H1 (cell line): ENCODE data around the gene LEKR1. TPM values are rescaled to one million over a fixed set of nuclear protein-coding genes. Genes with fewer than 3 reads are reported as not detected.

Source experiments
- CTCF ChIA-PET: fragments of 300-600 bp; sonication (Branson Sonifier 250); formaldehyde crosslinking; loops from one replicate; lab custom pipeline; 2021; ENCODE audit not compliant: partially characterized antibody; lab: Charles Lee
- POLR2A ChIA-PET: fragments of 300-600 bp; sonication (Branson Sonifier 250); formaldehyde crosslinking; loops from one replicate; lab custom pipeline; 2021; ENCODE audit warnings: inconsistent platforms; ENCODE audit not compliant: partially characterized antibody; lab: Charles Lee
- DNase-seq, 2 experiments: peaks; one replicate each; pipeline versions ENCODE4 v3.0.0 to v3.0.0-alpha.2; 2010 to 2022; ENCODE audit warnings: low spot score in 2 of 2, low read depth in 1 of 2, mixed read lengths in 1 of 2
- FAIRE-seq: peaks from 2 replicates; lab custom pipeline; 2011; peaks lifted over from hg19 to GRCh38; lab: Jason Lieb, UNC
- H2AFZ ChIP-seq: 2 replicates; pipeline ENCODE4 v1.8.1; 2012; ENCODE audit warnings: low read length, inconsistent platforms
- H2AK5ac ChIP-seq: 2 replicates; pipeline ENCODE4 v1.6.1; 2013; ENCODE audit warnings: low read depth, low read length
- H2BK120ac ChIP-seq: replicated peaks from 2 replicates; pipeline ENCODE3; 2013; ENCODE audit warnings: low read depth, low read length, inconsistent platforms
- H2BK12ac ChIP-seq: 2 replicates; pipeline ENCODE4 v1.6.1; 2013; ENCODE audit warnings: low read depth, low read length
- H2BK15ac ChIP-seq: 2 replicates; pipeline ENCODE4 v1.6.1; 2013; ENCODE audit warnings: low read length
- H2BK20ac ChIP-seq: 2 replicates; pipeline ENCODE4 v1.6.1; 2013; ENCODE audit warnings: low read length
- H2BK5ac ChIP-seq: 2 replicates; pipeline ENCODE4 v1.6.1; 2013; ENCODE audit warnings: low read depth, low read length
- H3K14ac ChIP-seq: 2 replicates; pipeline ENCODE4 v1.6.1; 2013; ENCODE audit warnings: inconsistent platforms; ENCODE audit not compliant: insufficient read length
- H3K18ac ChIP-seq: 2 replicates; pipeline ENCODE4 v1.6.1; 2013; ENCODE audit warnings: low read length; ENCODE audit errors: extremely low read depth
- H3K23ac ChIP-seq: 2 replicates; pipeline ENCODE4 v1.6.1; 2013; ENCODE audit warnings: inconsistent platforms; ENCODE audit not compliant: insufficient read length
- H3K23me2 ChIP-seq: 2 replicates; pipeline ENCODE4 v1.6.1; 2013; ENCODE audit warnings: low read depth, low read length
- H3K27ac ChIP-seq: 2 replicates; pipeline ENCODE4 v1.6.1; 2011; ENCODE audit warnings: low read depth, low read length, inconsistent platforms
- H3K27me3 ChIP-seq, 4 experiments: replicated peaks in 1 of 4; 1 replicate in 1 of 4; 2 replicates in 3 of 4; pipeline versions ENCODE4 v1.6.1 to v1.8.1; 2011 to 2013; ENCODE audit warnings: low read length in 3 of 4, mild to moderate bottlenecking in 3 of 4, inconsistent platforms in 2 of 4, mixed read lengths in 2 of 4, moderate library complexity in 1 of 4; ENCODE audit not compliant: control insufficient read depth in 3 of 4, insufficient read depth in 3 of 4; ENCODE audit errors: extremely low read depth in 1 of 4
- H3K36me3 ChIP-seq, 4 experiments: 2 replicates each; pipeline versions ENCODE4 v1.6.1 to v1.8.1; 2011 to 2013; ENCODE audit warnings: mild to moderate bottlenecking in 4 of 4, low read length in 3 of 4, moderate library complexity in 2 of 4, control low read depth in 1 of 4, inconsistent platforms in 1 of 4; ENCODE audit not compliant: insufficient read depth in 4 of 4, control insufficient read depth in 2 of 4
- H3K4ac ChIP-seq: replicated peaks from 2 replicates; pipeline ENCODE3; 2013; ENCODE audit warnings: low read length, low read depth, mixed read lengths, inconsistent platforms; ENCODE audit not compliant: insufficient read length
- H3K4me1 ChIP-seq, 4 experiments: replicated peaks in 1 of 4; 1 replicate in 1 of 4; 2 replicates in 3 of 4; pipeline versions ENCODE4 v1.6.1 to v1.8.1; 2011 to 2013; ENCODE audit warnings: low read length in 3 of 4, inconsistent platforms in 2 of 4, mixed read lengths in 1 of 4; ENCODE audit not compliant: insufficient read depth in 4 of 4, control insufficient read depth in 3 of 4
- H3K4me2 ChIP-seq, 2 experiments: 2 replicates each; pipeline versions ENCODE4 v1.6.1 to v1.8.1; 2011 to 2013; ENCODE audit warnings: low read depth in 2 of 2, low read length in 2 of 2, control low read depth in 1 of 2, inconsistent platforms in 1 of 2, mild to moderate bottlenecking in 1 of 2; ENCODE audit not compliant: insufficient read depth in 1 of 2
- H3K4me3 ChIP-seq, 4 experiments: fragments of 200-600, 300-600 bp in 1 of 4; sonication (generic), shearing (Covaris generic), sonication (Bioruptor Twin) in 1 of 4; 2 replicates each; pipeline versions ENCODE4 v1.5.1 to v1.8.1; 2011 to 2016; ENCODE audit warnings: low read length in 4 of 4, low read depth in 3 of 4, control low read depth in 2 of 4, inconsistent platforms in 2 of 4, mild to moderate bottlenecking in 2 of 4, mixed read lengths in 1 of 4, moderate library complexity in 1 of 4; ENCODE audit not compliant: insufficient read depth in 2 of 4; ENCODE audit errors: extremely low read depth in 1 of 4
- H3K56ac ChIP-seq: replicated peaks from 2 replicates; pipeline ENCODE3; 2013; ENCODE audit warnings: low read depth, mild to moderate bottlenecking, mixed read lengths, low read length, inconsistent platforms; ENCODE audit not compliant: insufficient read length
- H3K79me1 ChIP-seq: 2 replicates; pipeline ENCODE4 v1.6.1; 2013; ENCODE audit warnings: low read depth, low read length, control low read depth
- H3K79me2 ChIP-seq, 2 experiments: 2 replicates each; pipeline versions ENCODE4 v1.6.1 to v1.8.1; 2012 to 2013; ENCODE audit warnings: low read length in 2 of 2, mild to moderate bottlenecking in 2 of 2, inconsistent platforms in 1 of 2; ENCODE audit not compliant: insufficient read depth in 2 of 2, control insufficient read depth in 1 of 2
- H3K9ac ChIP-seq, 4 experiments: replicated peaks in 1 of 4; 1 replicate in 1 of 4; 2 replicates in 3 of 4; pipeline versions ENCODE4 v1.6.1 to v1.8.1; 2011 to 2013; ENCODE audit warnings: low read depth in 3 of 4, low read length in 3 of 4, control low read depth in 2 of 4, mild to moderate bottlenecking in 2 of 4, moderate library complexity in 2 of 4, inconsistent platforms in 1 of 4; ENCODE audit errors: extremely low read depth in 1 of 4
- H3K9me3 ChIP-seq, 2 experiments: 2 replicates each; pipeline versions ENCODE4 v1.6.1 to v1.8.1; 2012 to 2013; ENCODE audit warnings: mild to moderate bottlenecking in 2 of 2, moderate library complexity in 2 of 2, control low read depth in 1 of 2, inconsistent platforms in 1 of 2, low read depth in 1 of 2, low read length in 1 of 2, mixed read lengths in 1 of 2; ENCODE audit not compliant: insufficient read depth in 2 of 2
- H4K20me1 ChIP-seq, 2 experiments: replicated peaks in 1 of 2; 2 replicates each; pipeline versions ENCODE3 to v1.8.1; 2011 to 2013; ENCODE audit warnings: inconsistent platforms in 2 of 2, low read length in 2 of 2, mild to moderate bottlenecking in 1 of 2; ENCODE audit not compliant: insufficient read depth in 2 of 2, control insufficient read depth in 1 of 2
- H4K5ac ChIP-seq: 2 replicates; pipeline ENCODE4 v1.6.1; 2013; ENCODE audit warnings: low read length, low read depth, mixed read lengths, inconsistent platforms; ENCODE audit not compliant: insufficient read length
- H4K8ac ChIP-seq: 2 replicates; pipeline ENCODE4 v1.8.0; 2013; ENCODE audit warnings: mild to moderate bottlenecking, moderate library complexity, low read length, inconsistent platforms; ENCODE audit not compliant: insufficient read depth; ENCODE audit errors: extremely low read depth
- H4K91ac ChIP-seq: replicated peaks from 2 replicates; pipeline ENCODE3; 2013; ENCODE audit warnings: low read length, mixed read lengths, inconsistent platforms; ENCODE audit not compliant: insufficient read length
- JUND ChIP-seq: IDR thresholded peaks from 2 replicates; pipeline ENCODE4 v1.6.1; 2011; ENCODE audit warnings: mild to moderate bottlenecking, improper control_type of control experiment, low read length
- KDM5A ChIP-seq: fragments of 200-600 bp; IDR thresholded peaks from 2 replicates; pipeline ENCODE4 v1.7.1; 2012; ENCODE audit warnings: mild to moderate bottlenecking, low read length, inconsistent platforms, mixed read lengths
- POU5F1 ChIP-seq: IDR thresholded peaks from 2 replicates; pipeline ENCODE4 v1.6.1; 2011; ENCODE audit warnings: low read depth, mild to moderate bottlenecking, low read length, moderate library complexity
- RAD21 ChIP-seq, 2 experiments: IDR thresholded peaks in 1 of 2; conservative IDR thresholded peaks in 1 of 2; 2 replicates each; pipeline ENCODE4 v1.6.1; 2011; ENCODE audit warnings: low read depth in 2 of 2, low read length in 2 of 2, improper control_type of control experiment in 1 of 2, inconsistent platforms in 1 of 2, mild to moderate bottlenecking in 1 of 2, moderate library complexity in 1 of 2
- TEAD4 ChIP-seq: IDR thresholded peaks from 2 replicates; pipeline ENCODE4 v1.6.1; 2012; ENCODE audit warnings: low read depth, low read length, inconsistent platforms, mixed read lengths
- USF2 ChIP-seq: IDR thresholded peaks from 2 replicates; pipeline ENCODE4 v1.6.1; 2011; ENCODE audit warnings: low read length, improper control_type of control experiment
- WGBS, 2 experiments: shearing (Covaris generic) in 1 of 2; methylation state at CpG; one replicate each; pipeline versions ENCODE4 v1.1.6 to v1.1.7; 2013 to 2015; ENCODE audit warnings: low lambda C conversion rate in 2 of 2, mixed read lengths in 2 of 2, inconsistent platforms in 1 of 2, low coverage in 1 of 2, missing lambda C conversion rate in 1 of 2; ENCODE audit not compliant: insufficient replicate concordance in 2 of 2, insufficient coverage in 1 of 2, insufficient read length in 1 of 2; ENCODE audit errors: extremely low coverage in 1 of 2, missing lambda C conversion rate in 1 of 2; 5-methylcytosine and 5-hydroxymethylcytosine counted together
- polyA plus RNA-seq, 7 experiments: library from polyadenylated mRNA; depleted of rRNA in 3 of 7; stranded (reverse) in 5 of 7; unstranded in 2 of 7; fragments of >200 nt in 5 of 7; fragments of 200-250 nt in 2 of 7; gene quantifications; 1 replicate in 5 of 7; 2 replicates in 1 of 7; 4 replicates in 1 of 7; pipeline versions ENCODE4 v1.2.1 to v1.2.3, GENCODE V29; 2011 to 2013; ENCODE audit warnings: missing spikeins in 2 of 7, mixed read lengths in 2 of 7
- total RNA-seq: library from RNA; stranded (reverse); fragmentation: NEBNext Ultra II Directional; extraction: Animal tissue kit (Norgen Biotek cat#: 25700); gene quantifications from 2 replicates; pipeline ENCODE4 v1.2.1, GENCODE V29; 2021

Gene LEKR1
- total and polyA plus RNA-seq, 2 of the 8 experiments (the other 6 are each of a cell fraction or from before 2014, with no cell fraction given), result 0.08 TPM; not detected in 1

- ChIA-PET POLR2A (no interaction called here), CTCF (interaction anchor here (1.0 kb wide), 1 partner anchor 20 kb away, joined by 3 read pairs; no protein-coding TSS in a partner anchor)
- 82% methylated on average over 7 of the region's 7 CpGs; no CpG with 5 or more reads in 1 of the 2 experiments for WGBS, 2 experiments
- no peaks in the 10 kb centered on the region for H3K9me3 ChIP-seq
- no peak overlapping the region for H2BK15ac ChIP-seq
- H3K79me1 ChIP-seq, result no peaks in the 10 kb centered on the region
- no peak overlapping the region for H3K14ac ChIP-seq
- H3K36me3 ChIP-seq, result no peaks in the 10 kb centered on the region
- no peak overlapping the region for H2BK20ac ChIP-seq
- H3K27me3 ChIP-seq, result no peaks in the 10 kb centered on the region
- no peak overlapping the region for H2AK5ac ChIP-seq
- H3K23ac ChIP-seq, result no peak overlapping the region
- no peaks in the 10 kb centered on the region for H4K20me1 ChIP-seq
- H3K27ac ChIP-seq, result no peak overlapping the region
- no peak overlapping the region for H3K56ac ChIP-seq
- no peak overlapping the region for H2BK5ac ChIP-seq
- H3K79me2 ChIP-seq, result no peaks in the 10 kb centered on the region
- H4K8ac ChIP-seq, result no peak overlapping the region
- no peaks in the 10 kb centered on the region for H3K4me1 ChIP-seq
- H3K4me3 ChIP-seq, result no peak overlapping the region
- no peak overlapping the region for H3K4me2 ChIP-seq
- no peak overlapping the region for H4K5ac ChIP-seq
- H3K4ac ChIP-seq, result no peak overlapping the region
- TF ChIP-seq POU5F1 (no peak), RAD21 (IDR thresholded peaks at IDR 0.05 in 1 of 2, conservative IDR thresholded peaks at IDR 0.05 in 1 of 2; ENCODE audit: low read depth in 2 of 2, low read length in 2 of 2) (no peak), KDM5A (no peak), TEAD4 (peak; percentile 46; the same call in 1 of the 2 replicates), USF2 (no peak), JUND (no peak)
- H3K23me2 ChIP-seq, result no peaks in the 10 kb centered on the region
- H3K18ac ChIP-seq, result no peak overlapping the region
- no peak overlapping the region for H2BK120ac ChIP-seq
- H2BK12ac ChIP-seq, result no peak overlapping the region
- H2AFZ ChIP-seq, result peak overlapping the region; percentile 86; the same call in 1 of the 2 replicates
- H4K91ac ChIP-seq, result no peak overlapping the region
- no peak overlapping the region for H3K9ac ChIP-seq
- FAIRE-seq (no peak), DNase-seq (no peak)
Observed at GRCh38 chr3:157027861-157028745, 201.9 kb downstream of the LEKR1 start.
